Measurements from ENCODE around the gene USH2A. TPM values are rescaled to one million over a fixed set of nuclear protein-coding genes. Genes with fewer than 3 reads are reported as not detected.

The USH2A gene
- total and polyA plus RNA-seq, 12 donors = 0.03 to 1.9 (median 0.16) TPM; not detected in 3

DNA sequence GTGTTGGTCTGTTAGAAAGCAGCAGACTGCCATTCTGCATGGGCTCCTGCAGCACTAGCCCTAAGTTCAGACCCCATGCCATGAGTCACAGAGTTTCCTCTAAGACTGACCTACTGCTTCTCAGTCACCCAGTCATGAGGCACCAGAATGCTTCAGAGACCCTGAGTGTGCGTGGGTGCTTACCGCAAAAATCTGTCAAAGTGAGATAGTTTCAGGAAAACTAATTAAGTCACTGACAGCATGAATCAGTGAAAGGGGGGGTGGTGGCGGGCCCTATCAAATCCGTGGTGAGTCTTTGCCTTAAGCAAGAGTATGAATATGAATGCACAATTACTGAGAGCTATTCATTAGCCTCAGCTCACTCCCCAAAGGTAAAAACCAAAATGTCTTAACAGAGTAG, 758.0 kb downstream of the USH2A start:
- H3K4me1 ChIP-seq (replicated peaks in 1 of 2) = no peaks in the 10 kb centered on the region
- no peak for DNase-seq
- H3K36me3 ChIP-seq (replicated peaks in 1 of 2) = no peaks in the 10 kb centered on the region
- no peak overlapping the region for H3K4me3 ChIP-seq
- 74 to 85% (median 78%) methylated on average over 4 of the region's 4 CpGs for WGBS, 4 donors
- H3K27ac ChIP-seq = no peak overlapping the region
- H3K27me3 ChIP-seq = no peaks in the 10 kb centered on the region
- TF ChIP-seq CTCF (IDR thresholded peaks at IDR 0.05) (no peak), POLR2A (IDR thresholded peaks at IDR 0.05) (no peak)
- intact Hi-C loops (cut with DNase I) = no loop called here
- H3K9me3 ChIP-seq (replicated peaks in 1 of 3) = no peaks in the 10 kb centered on the region

- 74 to 100% (median 80%) methylated on average over 1 of the region's 1 CpG for WGBS, 4 donors
- DNase-seq = no peak
- no peaks in the 10 kb centered on the region for H3K4me1 ChIP-seq (replicated peaks in 1 of 2)
- intact Hi-C loops (cut with DNase I) = no loop called here
- H3K4me3 ChIP-seq = no peak overlapping the region
- H3K27ac ChIP-seq = no peak overlapping the region
- H3K36me3 ChIP-seq (replicated peaks in 1 of 2) = no peaks in the 10 kb centered on the region
- H3K27me3 ChIP-seq = no peaks in the 10 kb centered on the region
- H3K9me3 ChIP-seq (replicated peaks in 1 of 3) = no peaks in the 10 kb centered on the region
- no peak for TF ChIP-seq POLR2A (IDR thresholded peaks at IDR 0.05)
- no peak for TF ChIP-seq CTCF (IDR thresholded peaks at IDR 0.05)
Observed at GRCh38 chr1:215661033-215661432, 762.2 kb downstream of the USH2A start.

GRCh38 chr1:215660259-215660658, 763.0 kb downstream of the USH2A start:
- Histone ChIP-seq H3K27ac (no peak overlapping the region), H3K4me3 (no peak overlapping the region), H3K4me1 (replicated peaks in 1 of 2) (no peaks in the 10 kb centered on the region), H3K9me3 (replicated peaks in 1 of 3) (no peaks in the 10 kb centered on the region), H3K36me3 (replicated peaks in 1 of 2) (no peaks in the 10 kb centered on the region), H3K27me3 (no peaks in the 10 kb centered on the region)
- intact Hi-C loops (cut with DNase I) = no loop called here
- no peak for DNase-seq
- TF ChIP-seq CTCF (IDR thresholded peaks at IDR 0.05) (no peak), POLR2A (IDR thresholded peaks at IDR 0.05) (no peak)

DNA sequence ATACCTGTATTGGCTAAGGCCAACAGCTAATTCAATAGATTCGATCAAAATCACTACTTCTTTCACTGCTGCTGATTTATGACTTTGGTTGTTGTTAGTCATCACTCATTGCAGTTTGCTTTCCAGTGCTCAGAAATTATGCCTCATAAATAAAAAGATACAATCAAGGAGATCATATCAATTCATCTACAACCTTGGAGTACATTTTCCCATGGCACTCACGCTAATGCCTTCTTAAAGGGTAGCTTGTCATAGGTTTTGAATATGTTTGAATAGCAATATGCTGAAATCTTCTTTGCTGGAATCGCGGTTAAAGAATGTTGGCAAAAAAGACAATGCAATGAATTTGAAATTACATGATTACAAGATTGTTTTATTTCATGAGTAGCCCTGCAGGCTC, 766.2 kb downstream of the USH2A start:
- no peak for TF ChIP-seq POLR2A (IDR thresholded peaks at IDR 0.05)
- TF ChIP-seq CTCF (IDR thresholded peaks at IDR 0.05) = no peak
- 62 to 73% (median 67%) methylated on average over 4 of the region's 4 CpGs for WGBS, 4 donors
- Histone ChIP-seq H3K4me3 (no peak overlapping the region), H3K27me3 (no peaks in the 10 kb centered on the region), H3K9me3 (replicated peaks in 1 of 3) (no peaks in the 10 kb centered on the region), H3K36me3 (replicated peaks in 1 of 2) (no peaks in the 10 kb centered on the region), H3K27ac (no peak overlapping the region), H3K4me1 (replicated peaks in 1 of 2) (no peaks in the 10 kb centered on the region)
- DNase-seq = no peak
- intact Hi-C loops (cut with DNase I) = no loop called here

All from adrenal gland (tissue), 12 donors.